Endothelial cell of coronary artery (primary cell): ENCODE results near the gene CYP2W1. TPM values are rescaled to one million over a fixed set of nuclear protein-coding genes. Genes with fewer than 3 reads are reported as not detected.

Source experiments
- total RNA-seq: library from RNA; depleted of rRNA; stranded (reverse); fragments of >200 nt; gene quantifications from 2 replicates; pipeline ENCODE4 v1.2.3, GENCODE V29; 2014

Gene CYP2W1, protein sequence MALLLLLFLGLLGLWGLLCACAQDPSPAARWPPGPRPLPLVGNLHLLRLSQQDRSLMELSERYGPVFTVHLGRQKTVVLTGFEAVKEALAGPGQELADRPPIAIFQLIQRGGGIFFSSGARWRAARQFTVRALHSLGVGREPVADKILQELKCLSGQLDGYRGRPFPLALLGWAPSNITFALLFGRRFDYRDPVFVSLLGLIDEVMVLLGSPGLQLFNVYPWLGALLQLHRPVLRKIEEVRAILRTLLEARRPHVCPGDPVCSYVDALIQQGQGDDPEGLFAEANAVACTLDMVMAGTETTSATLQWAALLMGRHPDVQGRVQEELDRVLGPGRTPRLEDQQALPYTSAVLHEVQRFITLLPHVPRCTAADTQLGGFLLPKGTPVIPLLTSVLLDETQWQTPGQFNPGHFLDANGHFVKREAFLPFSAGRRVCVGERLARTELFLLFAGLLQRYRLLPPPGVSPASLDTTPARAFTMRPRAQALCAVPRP
- total RNA-seq, result not detected in 2 replicates

DNA sequence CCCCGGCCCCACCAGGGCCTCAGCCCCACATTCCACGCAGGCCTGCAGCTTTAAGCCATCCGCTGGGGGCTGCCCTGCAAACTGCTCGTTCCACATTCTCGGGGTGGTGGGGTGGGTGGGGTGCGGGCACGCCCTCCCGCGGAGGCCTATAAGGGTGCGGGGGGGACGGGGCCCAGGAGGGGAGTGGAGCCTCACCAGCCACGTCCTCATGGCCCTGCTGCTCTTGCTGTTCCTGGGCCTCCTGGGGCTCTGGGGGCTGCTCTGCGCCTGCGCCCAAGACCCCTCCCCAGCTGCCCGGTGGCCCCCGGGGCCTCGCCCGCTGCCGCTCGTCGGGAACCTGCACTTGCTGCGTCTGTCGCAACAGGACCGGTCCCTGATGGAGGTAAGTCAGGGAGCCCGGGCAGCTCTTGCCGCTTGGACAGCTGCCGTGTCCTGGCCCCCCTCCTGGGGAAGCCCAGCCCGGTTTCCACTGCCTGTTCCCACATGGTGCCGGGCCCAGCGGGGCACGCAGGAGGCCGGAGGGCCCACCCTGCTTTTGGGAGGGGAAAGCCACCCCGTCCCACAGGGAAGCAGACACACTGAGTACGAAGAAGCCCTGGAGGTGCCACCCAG lies at the start of gene CYP2W1:
TSS of gene CYP2W1 (plus strand) at position 178 of the 612 bp plus-strand sequence. CDS start at position 209, 31 bp downstream.

DNA sequence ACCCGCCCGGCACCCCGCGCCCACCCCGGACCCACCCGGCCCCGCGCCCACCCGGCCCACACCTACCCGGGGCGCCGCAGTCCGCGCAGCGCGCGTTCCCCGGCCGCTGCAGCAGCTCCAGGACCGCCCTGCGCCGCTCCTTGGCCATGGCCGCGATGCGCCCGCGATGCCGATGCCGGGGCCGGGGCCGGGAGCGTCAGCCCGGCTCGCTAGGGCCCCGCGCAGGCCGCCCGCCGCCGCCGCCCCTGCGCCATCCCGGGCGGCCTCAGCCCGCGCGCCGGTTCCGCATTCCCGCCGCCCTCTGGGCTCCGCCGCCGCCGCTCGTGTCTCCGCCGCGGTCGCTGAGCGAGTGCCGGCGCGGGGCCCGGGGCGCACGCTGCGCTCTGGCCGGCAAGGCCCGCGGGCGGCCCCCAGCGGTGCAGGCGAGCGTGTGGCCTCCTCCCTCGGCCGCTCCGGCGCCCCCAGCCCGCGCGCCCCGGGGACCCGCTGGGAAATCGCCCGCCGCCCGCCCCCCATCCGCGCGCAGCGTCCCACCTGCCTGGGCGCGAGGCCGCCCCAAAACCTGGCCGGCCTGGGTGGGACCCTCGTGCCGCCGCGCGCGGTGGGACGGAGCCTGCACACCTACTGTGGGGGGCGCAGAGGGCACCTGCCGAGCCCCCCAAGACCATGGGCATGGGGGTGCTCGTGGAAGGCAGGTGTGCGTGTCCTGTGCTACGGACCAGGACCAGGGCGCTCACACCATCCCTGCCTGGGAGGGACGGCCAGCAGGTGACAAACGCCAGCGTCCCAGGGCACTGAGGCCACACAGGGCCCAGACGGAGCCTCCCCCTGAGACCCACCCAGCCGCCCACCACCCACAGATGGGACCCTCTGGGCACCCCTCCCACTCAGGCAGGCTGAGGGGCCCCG lies 28.4 kb upstream of the CYP2W1 start, which contains the start of gene ADAP1:
TSS of gene ADAP1 (minus strand) at position 351 of the 909 bp plus-strand sequence. CDS start at position 148, 203 bp downstream.

DNA sequence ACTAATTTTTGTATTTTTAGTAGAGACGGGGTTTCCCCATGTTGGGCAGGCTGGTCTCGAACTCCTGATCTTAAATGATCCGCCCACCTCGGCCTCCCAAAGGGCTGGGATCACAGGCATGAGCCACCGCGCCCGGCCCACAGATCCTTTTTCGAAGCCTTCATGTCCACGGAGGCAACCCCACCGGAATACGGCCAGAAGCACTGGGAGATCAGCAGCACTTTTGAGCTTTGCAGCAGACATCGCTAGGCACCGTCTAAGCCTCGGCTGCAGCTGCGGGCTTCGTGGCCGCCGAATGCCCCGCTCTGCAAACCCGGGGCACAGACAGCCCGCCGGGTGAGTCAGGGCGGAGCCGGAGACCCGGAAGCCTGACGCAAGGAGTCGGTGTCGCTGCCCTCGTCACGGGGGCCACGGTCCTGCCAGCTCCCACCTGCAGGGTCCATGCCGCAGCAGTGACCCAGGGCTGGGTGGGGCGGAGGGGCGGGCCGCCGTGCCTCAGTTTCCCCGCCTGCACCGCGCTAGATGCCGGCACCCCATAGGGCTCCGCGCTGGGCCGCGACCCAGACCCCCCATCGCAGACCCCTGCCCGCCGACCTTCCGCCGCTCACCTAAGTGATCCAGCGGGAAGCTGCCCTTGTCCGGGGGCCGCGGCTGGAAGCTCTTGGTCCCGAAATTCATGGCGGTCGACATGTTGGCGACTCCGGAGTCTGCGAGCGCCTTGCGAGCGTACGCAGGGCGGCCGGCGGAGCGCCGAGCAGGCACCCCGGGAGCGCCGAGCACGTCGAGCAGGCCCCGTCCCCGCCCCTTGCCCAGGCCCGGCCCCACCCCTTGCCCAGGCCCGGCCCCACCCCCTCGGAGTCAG lies 7.9 kb upstream of the CYP2W1 start, which contains the start of gene COX19:
TSS of gene COX19 (minus strand) at position 730 of the 862 bp plus-strand sequence. CDS start at position 690, 40 bp downstream.

Other genes with a start within 250 kb of the CYP2W1 start
- gene SUN1, start 150.7 kb upstream of the CYP2W1 start, total RNA-seq, result 122 and 169 TPM in 2 replicates
- 31.1 and 36.6 TPM in 2 replicates for gene GET4, start 106.6 kb upstream of the CYP2W1 start, total RNA-seq
- gene ADAP1, start 28.5 kb upstream of the CYP2W1 start, total RNA-seq, result 0.63 and 3.6 TPM in 2 replicates
- 4.8 and 7.4 TPM in 2 replicates for gene COX19, start 7.6 kb upstream of the CYP2W1 start, total RNA-seq
- 7.5 and 40.0 TPM in 2 replicates for gene GPR146, start 61.4 kb downstream of the CYP2W1 start, total RNA-seq
- gene GPER1, start 104.9 kb downstream of the CYP2W1 start, total RNA-seq, result 0.75 and 0.99 TPM in 2 replicates
- 10.3 and 17.1 TPM in 2 replicates for gene ZFAND2A, start 177.0 kb downstream of the CYP2W1 start, total RNA-seq
- gene UNCX, start 249.7 kb downstream of the CYP2W1 start, total RNA-seq, result not detected in 2 replicates